Left forelimb (tissue), 1 donor: ENCODE data around the gene MAN1C1.
"Not testable (repeated sequence)": the region's sequence is repeated elsewhere in the genome, so short reads cannot be mapped to it uniquely, and the experiment has no call there.

Source experiments
- DNase-seq: peaks from one replicate; pipeline ENCODE4 v3.0.0-alpha.2; 2018; ENCODE audit warnings: low spot score

Gene MAN1C1

DNA sequence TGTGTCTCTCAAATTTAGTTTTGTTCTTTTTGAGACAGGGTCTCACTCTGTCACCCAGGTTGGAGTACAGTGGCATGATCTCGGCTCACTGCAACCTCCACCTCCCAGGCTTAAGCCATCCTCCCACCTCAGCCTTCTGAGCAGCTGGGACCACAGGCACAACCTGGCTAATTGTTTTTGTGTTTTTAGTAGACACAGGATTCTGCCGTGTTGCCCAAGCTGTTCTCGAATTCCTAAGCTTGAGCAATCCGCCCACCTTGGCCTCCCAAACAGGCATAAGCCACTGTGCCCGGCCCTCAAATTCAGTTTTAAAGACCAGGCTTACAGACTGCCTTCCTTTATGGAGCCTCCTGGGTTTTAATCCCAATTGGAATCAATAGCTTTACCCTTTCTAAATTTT lies 99.7 kb downstream of the MAN1C1 start:
- DNase-seq = no peak

DNA sequence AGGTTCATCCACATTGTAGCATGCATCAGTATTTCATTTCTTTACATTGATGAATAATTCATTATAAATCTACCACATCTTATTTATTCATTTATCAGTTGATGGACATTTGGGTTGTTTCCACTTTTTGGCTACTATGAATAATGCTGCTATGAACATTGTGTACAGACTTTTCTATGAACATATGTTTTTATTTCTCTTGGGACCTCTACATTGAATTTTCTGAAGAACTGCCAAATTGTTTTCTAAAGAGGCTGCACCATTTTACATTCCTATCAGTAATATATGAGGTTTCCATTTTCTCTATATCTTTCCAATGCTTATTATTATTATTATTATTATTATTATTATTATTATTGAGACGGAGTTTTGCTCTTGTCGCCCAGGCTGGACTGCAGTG lies 102.1 kb downstream of the MAN1C1 start:
- DNase-seq = no peak

DNA sequence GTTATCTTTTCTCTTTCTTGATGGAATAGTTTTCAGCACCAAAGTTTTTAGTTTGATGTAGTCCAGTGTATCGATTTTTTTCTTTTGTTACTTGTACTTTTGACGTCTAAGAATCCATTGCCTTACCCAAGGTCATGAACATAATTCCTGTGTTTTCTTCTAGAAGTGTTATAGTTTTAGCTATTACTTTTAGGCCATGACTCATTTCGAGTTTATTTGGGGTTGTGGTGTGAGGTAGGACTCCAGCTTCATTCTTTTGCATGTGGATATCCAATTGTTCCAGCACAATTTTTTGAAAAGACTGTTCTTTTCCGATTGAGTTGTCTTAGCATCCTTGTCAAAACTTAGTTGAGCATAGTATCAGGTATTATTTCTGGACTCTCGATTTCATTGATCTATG lies 104.0 kb downstream of the MAN1C1 start:
- DNase-seq = no peak

DNA sequence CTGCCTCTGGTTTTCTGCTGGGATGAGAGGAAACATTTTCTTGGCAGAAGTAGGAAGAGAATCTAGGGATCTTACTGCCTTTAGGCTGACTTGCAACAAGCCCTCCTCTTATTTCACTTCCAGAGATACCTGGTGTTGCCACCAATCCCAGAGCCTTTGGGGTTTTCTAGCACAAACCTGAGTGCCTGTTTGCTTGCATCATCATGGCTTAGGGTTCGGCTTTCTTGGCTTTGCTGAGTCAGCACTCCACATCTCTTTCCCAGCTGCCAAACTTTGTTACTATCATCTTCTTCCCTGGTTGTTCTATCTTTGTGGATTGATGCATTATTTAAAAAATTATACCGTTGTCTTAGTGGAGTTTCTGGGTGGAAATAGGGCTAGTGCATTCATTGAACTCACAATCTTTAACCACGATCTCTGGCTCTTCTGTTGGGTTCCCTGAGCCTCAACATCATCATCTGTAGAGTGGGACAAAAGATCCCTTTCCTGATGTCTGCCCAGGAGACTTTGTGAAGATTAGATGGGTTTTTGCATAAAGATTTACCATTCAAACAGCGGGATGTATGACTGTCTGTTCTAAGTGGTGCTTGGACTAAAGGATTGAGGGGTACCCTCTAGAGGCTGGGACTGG lies 106.8 kb downstream of the MAN1C1 start:
- DNase-seq = no peak

DNA sequence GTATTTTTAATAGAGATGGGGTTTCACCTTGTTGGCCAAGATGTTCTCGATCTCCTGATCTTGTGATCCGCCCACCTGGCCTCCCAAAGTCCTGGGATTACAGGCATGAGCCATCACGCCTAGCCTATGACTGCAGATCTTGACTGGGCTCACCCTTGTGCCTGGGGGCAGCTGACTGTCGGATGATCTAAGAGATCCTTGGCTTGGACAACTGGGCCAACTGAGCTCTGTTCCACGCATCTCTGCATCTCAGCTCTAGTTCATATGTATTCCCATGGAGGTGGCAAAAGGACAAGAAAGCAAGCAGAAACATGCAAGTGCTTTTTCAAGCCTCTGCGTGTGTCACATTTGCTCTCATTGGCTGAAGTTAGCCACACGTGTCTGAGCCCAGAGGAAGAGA lies 107.6 kb downstream of the MAN1C1 start:
- DNase-seq = no peak

- DNase-seq = no peak
Measured at GRCh38 chr1:25724966-25725365, 108.4 kb downstream of the MAN1C1 start.

DNA sequence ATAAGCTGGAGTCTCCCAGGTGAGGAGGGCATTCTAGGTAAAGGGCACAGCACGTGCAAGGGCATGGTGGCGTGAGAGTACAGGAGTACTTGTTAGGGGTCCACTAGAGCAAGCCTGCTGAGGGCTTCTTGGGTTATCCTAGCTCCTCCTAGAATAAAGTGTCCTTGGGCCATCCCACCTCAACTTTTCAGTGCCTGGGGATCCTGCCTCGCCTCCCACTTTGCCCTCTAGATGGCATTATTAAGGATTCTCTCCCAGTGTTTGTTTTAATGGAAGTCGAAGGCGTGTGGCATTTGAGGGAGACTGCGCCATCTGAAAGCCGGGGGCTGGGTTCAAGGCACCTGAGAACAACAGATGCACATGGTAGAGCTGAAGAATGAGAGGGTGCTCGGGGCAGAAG lies 108.9 kb downstream of the MAN1C1 start:
- DNase-seq = no peak

- no peak for DNase-seq
Measured at GRCh38 chr1:25727088-25727487, 110.5 kb downstream of the MAN1C1 start.

GRCh38 chr1:25727635-25728286 lies 111.2 kb downstream of the MAN1C1 start:
- peak; percentile 73 for DNase-seq

GRCh38 chr1:25728301-25728935 lies 111.8 kb downstream of the MAN1C1 start:
- DNase-seq = no peak

DNA sequence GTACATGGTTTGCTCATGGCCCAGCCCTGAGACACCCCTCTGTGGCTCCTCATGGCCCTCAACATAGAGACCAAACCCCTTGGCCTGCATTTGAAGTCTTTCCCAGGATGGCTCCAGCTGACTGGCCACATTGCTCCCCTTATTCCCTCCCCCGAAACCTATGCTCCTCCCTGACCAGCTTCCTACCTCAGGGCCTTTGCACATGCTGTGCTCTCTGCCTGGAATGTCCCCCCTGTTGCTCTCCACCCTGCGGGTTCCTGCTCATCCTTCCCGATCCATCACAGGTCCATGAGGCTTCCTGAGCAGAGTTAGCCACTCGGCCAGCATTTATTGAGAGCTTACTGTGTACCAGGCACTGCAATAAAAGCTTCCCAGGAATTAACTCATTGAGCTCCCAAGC lies 112.5 kb downstream of the MAN1C1 start:
- no peak for DNase-seq

DNA sequence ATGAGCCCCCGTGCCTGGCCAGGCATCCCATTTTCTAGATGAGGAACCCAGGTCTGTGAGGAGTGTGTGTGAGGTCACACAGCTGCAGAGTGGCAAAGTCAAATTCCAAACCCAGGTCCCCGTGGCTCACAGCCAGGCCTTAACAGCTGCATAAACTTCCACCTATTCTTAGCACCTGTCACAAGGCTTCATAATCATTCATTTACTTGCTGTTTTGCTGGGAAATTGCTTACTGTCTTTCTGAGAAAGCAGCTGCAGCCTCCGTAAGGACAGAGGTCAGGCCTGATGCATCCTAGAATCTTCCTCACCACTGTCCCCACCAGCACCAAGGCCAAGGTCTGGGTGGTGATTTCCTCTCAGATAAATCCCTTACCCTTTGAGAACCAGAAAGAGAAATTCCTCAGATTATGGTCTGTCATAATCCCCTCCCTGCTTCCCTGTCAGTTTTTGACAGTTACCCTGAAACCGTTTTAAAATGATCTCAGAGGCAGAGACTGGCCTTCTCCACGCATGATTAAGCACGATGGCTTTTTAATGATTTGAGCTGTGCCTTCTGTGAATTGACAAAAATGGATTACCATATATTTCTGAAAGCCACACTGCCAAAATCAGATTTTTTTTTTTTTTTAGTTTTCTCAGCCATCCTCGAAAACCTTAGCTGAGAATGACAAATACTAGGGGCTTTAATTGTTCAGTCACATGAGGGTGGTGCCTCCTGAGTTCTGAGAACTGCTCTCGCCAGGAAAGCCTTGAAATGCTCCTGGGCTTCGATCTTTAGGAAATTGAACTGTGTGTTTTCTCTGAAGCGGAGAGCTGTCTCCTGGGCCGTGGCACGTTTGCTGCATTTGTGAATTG lies 113.4 kb downstream of the MAN1C1 start:
- no peak for DNase-seq

DNA sequence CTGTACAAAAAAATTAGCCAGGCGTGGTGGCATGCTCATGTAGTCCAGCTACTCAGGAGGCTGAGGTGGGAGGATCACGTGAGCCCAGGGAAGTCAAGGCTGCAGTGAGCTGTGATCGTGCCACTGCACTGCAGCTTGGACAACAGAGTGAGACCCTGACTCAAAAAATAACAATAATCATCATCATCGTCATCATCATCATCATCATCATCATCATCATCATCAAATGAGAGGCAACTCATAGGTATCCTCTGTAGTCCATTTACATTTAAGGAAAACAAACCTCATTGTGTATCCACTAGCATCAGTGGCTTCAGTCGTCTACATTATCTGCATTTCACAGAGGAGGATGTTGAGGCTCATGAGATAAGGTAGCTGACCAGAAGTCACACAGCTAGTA lies 114.6 kb downstream of the MAN1C1 start:
- DNase-seq = no peak

GRCh38 chr1:25731626-25732370 lies 115.2 kb downstream of the MAN1C1 start:
- DNase-seq = no peak

DNA sequence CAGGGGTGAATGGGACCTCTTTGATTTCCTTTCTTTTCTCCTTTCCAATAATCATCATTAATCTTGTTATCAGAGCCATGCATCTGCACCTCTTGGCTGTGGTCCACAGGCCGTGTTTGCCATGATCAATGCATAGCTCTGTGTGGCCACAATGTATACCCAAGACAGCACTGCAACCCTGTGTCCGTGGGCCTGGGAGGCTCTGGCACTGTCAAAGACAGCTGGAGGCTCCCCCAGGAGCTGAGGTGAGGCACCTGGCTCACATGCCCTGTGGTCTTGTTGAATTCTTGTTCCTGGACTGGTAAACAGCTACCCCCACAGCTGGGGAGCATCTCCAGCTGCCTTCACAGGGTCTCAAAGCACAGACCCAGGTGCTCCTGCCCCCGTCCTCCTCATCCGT lies 116.2 kb downstream of the MAN1C1 start:
- no peak for DNase-seq

DNA sequence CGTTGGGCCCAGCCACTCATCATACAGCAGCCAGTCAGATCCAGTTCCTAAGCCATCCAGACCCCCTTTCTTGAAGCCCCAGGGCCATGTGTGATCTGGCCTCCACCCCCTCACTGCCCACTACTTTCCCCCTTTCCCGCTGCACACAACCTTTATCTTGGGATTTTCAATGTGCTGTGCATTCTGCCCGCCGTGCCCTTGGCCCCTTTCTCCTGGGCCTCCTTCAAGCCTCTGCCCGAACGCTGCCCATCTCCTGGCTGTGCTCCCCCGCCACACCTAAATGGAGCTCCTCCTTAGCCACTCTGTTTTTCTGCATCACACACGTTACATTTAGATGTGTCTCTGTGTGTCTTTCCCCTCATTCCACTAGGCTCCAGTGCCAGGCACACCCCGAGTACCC lies 116.7 kb downstream of the MAN1C1 start:
- DNase-seq = no peak

GRCh38 chr1:25734991-25735390 lies 118.4 kb downstream of the MAN1C1 start:
- not testable (repeated sequence) for DNase-seq

- no peak for DNase-seq
Measured at GRCh38 chr1:25735956-25736529, 119.5 kb downstream of the MAN1C1 start.

DNA sequence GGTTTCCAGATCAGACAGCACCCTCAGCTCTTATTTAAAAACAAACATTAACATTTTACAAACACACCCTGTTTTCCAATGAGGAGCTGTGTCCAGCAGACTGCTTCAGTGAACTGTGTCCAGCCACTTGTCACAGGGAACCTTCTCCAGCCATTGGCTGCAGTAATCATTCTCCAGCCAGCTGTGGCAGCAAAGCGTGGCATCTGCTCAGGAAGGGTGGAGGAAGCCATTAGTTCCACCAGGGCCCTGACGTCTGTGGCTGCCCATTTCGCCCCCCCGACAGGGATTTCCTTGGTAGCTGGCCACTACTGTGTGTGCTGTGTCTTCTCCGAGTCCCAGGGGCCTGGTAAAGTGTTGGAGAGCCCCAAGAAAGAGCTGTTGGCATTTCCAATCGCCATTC lies 120.5 kb downstream of the MAN1C1 start:
- peak; percentile 73 for DNase-seq

DNA sequence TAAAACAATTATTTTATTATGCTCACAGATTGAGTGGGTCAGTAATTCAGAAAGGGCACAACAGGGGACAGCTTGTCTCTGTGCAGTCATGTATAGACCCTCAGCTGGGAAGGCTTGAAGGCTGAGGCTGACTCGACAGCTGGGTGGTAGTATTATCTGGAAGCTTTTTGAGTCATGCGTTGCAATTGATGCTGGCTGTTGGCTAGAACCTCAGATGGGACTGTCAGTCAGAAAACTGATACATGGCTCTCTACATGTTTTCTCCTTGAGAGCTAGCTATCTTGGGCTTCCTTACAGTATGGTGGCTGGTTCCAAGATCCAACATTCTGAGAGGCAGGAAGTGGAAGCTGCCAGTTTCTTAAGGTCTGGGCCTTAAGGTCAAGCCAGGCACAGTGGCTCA lies 121.9 kb downstream of the MAN1C1 start:
- DNase-seq = no peak

DNA sequence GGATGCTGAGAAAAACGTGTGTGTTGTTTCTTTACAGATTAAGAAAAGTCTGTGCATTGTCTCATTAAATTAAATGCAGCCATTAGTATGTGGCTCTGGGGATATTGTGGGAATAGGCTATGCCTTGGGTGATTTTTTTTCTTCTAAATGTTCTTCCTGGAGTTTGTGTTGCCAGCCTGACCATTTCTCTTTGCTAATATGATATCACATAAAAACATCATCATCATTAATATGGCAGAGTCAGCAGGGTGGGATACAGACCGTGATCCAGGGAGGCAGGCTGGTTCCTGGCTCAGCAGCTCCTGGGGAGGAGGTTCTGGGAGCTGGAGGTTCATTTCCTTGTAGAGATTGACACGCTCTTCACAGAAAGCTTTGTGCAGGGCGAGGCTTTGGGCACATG lies 122.8 kb downstream of the MAN1C1 start:
- DNase-seq = no peak

DNA sequence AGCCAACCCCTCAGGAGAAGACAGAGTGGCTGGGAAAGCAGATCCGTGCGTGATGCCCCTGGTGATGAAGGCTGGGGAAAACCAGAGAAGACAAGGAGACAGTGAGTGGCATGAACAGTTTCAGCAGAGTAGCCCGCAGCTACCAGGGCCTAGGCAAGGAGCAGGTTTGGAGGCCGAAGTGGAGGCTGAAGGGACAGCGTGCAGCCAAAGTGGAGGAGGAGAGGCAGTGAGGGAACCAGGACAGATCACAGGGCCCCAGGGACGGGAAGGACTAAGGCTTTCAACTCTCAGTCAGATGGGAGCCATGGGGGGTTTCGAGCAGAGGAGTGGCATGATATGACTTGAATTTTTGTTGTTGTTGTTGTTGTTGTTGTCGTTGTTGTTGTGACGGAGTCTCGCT lies 123.5 kb downstream of the MAN1C1 start:
- DNase-seq = no peak
